GM13976 (cell line): ENCODE measurements around the gene HOXC6.

ENCODE experiments used
- DNase-seq: peaks from one replicate; pipeline ENCODE4 v3.0.0; 2012; ENCODE audit warnings: low spot score
- CTCF ChIP-seq: IDR thresholded peaks from 2 replicates; pipeline ENCODE4 v1.5.1; 2012; ENCODE audit warnings: borderline replicate concordance, mild to moderate bottlenecking; ENCODE audit not compliant: insufficient read depth; ENCODE audit errors: extremely low read depth, missing control alignments, control extremely low read depth
- in situ Hi-C: fragments of 300-500 bp; cut with MboI; formaldehyde crosslinking; loops from one replicate; pipeline ENCODE4 v1.12.0; 2022; ENCODE audit warnings: low sequenced_read_pairs, mixed read lengths, inconsistent platforms; ENCODE audit not compliant: unreplicated experiment

HOXC6 gene

GRCh38 chr12:54011665-54012532, 16.3 kb upstream of the HOXC6 start:
- no peak for TF ChIP-seq CTCF
- DNase-seq = no peak
- in situ Hi-C loops = no loop called here

GRCh38 chr12:54012631-54013409, 15.4 kb upstream of the HOXC6 start:
- no peak for TF ChIP-seq CTCF
- in situ Hi-C loops = no loop called here
- no peak for DNase-seq

- DNase-seq = no peak
- no peak for TF ChIP-seq CTCF
- in situ Hi-C loops = no loop called here
Observed at GRCh38 chr12:54014377-54015017, 13.7 kb upstream of the HOXC6 start.

- no peak for DNase-seq
- in situ Hi-C loops = no loop called here
Observed at GRCh38 chr12:54015018-54015931, 13.0 kb upstream of the HOXC6 start.

GRCh38 chr12:54016051-54016450, 12.2 kb upstream of the HOXC6 start:
- DNase-seq = no peak
- TF ChIP-seq CTCF = no peak
- in situ Hi-C loops = no loop called here

More at GRCh38 chr12:54015018-54015931, 13.0 kb upstream of the HOXC6 start:
- TF ChIP-seq CTCF = no peak
